ENCODE data around the gene SIRT5. TPM values are rescaled to one million over a fixed set of nuclear protein-coding genes. Genes with fewer than 3 reads are reported as not detected.

The SIRT5 gene
- total RNA-seq, 1 donor from 2014 or later = 21.2 TPM

GRCh38 chr6:13553646-13554045 lies 20.8 kb upstream of the SIRT5 start:
- no peak for DNase-seq (ENCODE audit: low spot score)

DNA sequence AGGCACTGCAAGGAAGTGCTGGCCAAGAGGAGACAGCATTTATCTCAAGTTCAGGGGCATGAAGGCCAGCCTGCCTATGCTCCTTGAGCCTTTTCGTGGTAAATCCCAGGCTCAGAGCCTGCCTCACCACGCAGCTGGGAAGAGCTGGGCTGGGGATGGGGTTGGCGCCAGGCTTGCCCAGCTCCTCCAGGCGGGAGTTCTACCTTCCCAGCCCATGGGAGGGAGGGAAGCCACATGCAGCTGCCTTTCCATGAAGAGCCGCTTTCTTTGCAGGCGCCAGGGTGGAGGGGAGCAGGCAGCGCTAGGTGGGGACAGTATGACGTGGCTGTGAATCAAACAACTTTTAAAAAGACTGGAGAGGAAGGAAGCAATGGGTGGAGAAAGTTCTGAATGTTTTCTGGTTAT lies 19.5 kb upstream of the SIRT5 start:
- DNase-seq (ENCODE audit: low spot score) = peak; percentile 66

DNA sequence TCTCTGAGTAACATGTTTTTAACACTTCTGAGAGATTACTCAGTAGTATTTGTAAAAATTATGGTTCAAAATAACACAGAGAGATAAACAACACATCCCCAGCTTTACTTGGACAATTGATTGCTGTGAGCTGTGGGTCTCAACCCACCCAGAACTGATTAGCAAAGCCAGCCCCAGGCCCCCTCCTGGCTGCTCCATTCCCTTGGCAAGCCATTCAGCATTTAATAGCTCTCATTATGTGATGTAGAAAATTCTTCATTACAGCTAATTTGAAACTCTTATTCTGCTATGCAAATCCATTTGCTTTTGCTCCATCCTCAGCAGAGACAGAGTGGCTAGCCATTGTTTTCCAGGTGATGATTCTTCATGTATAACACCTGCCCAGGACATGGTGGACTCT lies 16.6 kb upstream of the SIRT5 start:
- no peak for DNase-seq (ENCODE audit: low spot score)

DNA sequence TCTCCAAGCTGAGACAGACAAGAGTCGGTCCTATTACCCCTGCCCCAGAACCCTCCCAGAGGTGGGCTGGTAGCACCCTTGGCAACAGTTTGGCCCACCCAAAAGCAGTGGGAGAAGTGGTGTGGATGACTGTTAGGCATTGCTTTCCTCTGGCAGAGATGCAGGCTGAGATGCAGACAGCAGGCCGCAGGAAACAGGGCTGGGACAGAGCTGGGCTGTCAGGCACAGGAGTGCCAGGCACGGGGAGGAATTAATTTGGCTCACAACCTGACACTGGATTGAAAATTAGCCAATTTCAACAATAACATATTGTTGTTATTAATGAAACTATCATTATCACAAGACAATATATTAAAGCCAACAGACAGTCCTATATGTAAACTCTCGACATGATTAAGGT lies 15.7 kb upstream of the SIRT5 start:
- DNase-seq (ENCODE audit: low spot score) = no peak

DNA sequence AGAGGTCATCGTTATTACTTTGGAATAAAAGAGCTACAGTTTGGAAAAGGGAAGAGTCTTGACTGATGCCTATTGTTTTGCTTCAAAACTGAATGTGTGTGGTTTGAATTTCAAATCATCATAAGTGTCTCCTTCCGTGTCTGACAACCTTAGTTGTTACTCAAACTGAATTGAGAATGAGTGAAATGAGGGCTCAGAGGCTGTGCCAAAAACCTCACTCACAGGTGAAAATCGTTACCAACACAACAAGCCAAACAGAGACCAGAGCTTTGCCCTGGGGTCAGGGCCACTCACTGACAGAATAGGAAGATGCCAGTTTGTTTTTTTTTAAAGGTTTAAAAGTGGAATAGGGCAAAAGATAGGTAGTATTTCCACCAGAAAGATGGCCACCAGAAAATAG lies 15.2 kb upstream of the SIRT5 start:
- no peak for DNase-seq (ENCODE audit: low spot score)

DNA sequence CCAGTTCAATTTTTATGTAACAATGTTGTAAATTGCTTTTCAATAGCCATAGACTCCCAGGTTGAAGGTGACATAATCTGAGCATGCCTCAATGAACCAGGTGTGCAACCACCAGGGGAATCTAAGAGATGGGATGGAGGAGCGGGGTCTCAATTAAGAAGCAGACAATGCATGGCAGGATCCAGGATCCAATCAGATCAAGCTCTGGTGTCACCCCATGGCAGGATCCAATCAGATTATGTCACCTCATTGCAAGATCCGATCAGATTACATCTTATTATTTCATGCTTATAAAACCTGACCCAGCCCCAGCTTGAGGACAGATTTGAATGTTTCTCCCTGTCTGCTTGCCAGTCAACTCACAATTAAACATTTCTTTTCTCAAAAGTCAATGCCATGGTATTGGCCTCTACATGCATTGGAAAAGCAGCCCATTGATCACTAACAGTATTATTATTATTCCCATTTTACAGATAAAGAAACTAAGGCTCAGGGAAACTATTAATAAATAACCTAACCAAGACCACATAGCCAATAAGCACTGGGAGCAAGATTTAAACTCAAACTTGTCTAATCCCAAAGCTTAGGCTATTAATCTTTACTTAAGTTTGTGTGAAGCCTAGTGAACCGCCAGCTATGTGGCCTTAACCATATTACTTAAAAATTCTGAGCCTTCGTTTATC lies 14.3 kb upstream of the SIRT5 start:
- DNase-seq (ENCODE audit: low spot score) = no peak

DNA sequence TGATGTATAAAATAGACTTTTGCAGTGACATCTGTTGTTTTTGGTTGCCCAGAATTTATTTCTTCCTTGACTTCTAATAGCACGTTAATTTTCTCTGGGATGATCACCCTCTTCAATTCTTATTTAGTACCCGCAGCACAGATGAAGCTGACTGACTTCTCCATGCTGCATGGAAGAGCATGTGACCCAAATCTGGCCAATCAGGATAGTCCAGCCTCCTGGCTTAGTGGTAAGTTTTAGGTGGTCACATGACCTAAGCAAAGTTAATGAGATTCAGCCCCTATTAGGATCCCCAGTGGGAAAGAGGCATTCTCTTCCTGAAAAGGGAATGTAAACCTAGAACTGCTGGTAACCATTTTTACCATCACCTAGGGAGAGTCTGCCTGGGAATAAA lies 13.8 kb upstream of the SIRT5 start:
- no peak for DNase-seq (ENCODE audit: low spot score)

DNA sequence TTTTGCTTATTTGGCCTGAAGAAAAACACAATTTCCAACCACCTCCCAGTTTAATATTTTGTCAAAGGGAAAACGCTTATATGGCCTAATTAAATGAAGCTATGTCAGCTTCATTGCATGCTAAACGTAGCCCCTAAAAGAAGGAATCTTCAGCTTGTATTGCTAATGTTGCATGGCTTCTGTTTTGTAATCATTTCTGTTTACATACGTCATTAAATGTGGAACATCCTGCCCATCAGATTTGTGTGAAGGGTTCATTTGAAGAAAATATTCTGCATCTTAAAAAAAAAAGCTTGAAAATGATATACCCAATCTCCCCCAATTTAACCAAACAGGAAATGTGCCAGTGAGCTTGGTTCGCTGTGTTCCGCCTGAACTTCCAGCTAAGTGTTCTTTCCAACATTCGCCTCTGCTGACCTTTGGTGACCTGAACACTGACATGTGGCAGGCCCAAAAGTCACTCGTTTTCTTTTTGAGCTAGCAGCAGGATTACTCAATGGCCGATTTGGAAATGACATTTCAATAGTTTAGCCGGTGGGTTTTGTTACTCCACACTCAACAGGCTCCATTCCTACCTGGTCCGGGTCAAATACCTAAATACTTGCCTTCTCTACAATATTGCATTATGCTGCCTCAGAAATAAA lies 12.7 kb upstream of the SIRT5 start:
- no peak for DNase-seq (ENCODE audit: low spot score)

- DNase-seq (ENCODE audit: low spot score) = no peak
These were observed 11.4 kb upstream of the SIRT5 start for GRCh38 chr6:13563009-13563408.

- no peak for DNase-seq (ENCODE audit: low spot score)
These were observed 8.5 kb upstream of the SIRT5 start for GRCh38 chr6:13565921-13566320.

- DNase-seq (ENCODE audit: low spot score) = no peak
These were observed 7.9 kb upstream of the SIRT5 start for GRCh38 chr6:13566500-13566899.

DNA sequence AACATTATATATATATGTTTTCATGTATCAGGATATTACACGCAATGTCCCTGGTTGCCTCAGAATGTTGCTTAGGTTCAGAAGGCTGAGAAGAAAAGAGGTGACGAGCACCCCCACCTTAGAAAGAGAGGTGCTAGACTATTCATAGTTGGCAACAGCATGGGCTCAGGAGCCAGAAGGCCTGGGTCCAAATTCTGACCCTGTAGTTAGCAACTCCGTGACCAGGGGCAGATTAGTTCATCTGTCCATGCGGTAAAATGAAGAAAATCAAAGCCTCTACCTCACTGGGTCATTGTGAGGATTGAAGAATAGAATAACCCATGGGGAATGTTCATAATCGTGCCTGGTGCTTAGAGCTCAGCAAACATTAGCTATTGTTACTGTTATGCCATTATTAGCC lies 5.4 kb upstream of the SIRT5 start:
- DNase-seq (ENCODE audit: low spot score) = no peak

- no peak for DNase-seq (ENCODE audit: low spot score)
These were observed 2.2 kb upstream of the SIRT5 start for GRCh38 chr6:13572240-13572639.

GRCh38 chr6:13572951-13573654 lies 1.3 kb upstream of the SIRT5 start:
- no peak for DNase-seq (ENCODE audit: low spot score)

DNA sequence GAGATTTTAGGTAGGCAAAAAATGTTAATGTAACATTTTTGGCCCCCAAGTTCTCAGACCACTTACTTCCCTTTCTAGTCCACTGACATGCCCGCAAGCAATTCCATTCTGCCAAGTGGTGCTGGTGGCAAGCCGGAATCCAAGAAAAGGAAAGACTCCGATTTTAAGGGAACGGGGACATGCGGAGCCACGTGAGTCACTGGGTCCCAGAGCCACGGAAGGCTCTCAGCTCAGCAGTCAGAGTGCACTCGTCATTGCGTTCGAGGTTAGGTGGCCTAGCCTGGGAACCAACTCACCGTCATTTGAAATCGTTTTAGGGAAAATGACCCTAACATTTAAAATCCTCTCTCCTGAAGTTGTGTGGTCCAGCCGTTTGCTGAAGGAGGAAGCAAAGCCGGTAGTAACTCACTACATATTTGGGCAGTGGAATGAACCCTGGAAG lies 711 bp upstream of the SIRT5 start:
- DNase-seq (ENCODE audit: low spot score) = peak; percentile 27

GRCh38 chr6:13574149-13574570 lies 241 bp upstream of the SIRT5 start:
- peak; percentile 98 for DNase-seq (ENCODE audit: low spot score)

GRCh38 chr6:13575377-13575775 lies 975 bp downstream of the SIRT5 start:
- no peak for DNase-seq (ENCODE audit: low spot score)

DNA sequence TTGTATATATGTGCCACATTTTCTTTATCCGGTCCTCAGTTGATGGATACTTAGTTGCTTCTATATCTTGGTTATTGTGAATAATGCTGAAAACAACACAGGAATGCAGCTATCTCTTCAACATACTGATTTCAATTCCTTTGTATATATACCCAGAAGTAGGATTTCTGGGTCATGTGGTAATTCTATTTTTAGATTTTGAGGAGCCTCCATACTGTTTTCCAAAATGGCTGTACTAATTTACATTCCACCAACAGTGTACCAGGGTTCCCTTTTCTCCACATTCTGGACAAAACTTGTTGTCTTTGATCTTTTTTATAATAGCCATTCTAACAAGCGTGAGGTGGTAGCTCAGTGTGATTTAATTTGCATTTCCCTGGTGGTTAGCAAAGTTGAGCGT lies 1.6 kb downstream of the SIRT5 start:
- no peak for DNase-seq (ENCODE audit: low spot score)

DNA sequence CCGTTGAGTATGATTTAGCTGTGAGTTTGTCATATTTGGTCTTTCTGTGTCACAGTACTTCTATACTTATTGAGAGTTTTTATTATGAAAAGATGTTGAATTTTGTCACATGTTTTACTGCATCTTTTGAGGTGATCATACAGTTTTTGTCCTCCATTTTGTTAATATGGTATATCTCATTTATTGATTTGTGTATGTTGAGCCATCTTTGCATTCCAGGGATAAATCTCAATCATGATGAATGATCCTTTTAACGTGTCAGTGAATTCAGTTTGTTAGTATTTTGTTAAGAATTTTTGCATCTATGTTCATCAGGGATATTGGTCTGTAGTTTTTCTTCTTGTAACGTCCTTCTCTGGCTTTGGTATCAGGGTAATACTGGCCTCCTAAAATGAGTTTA lies 3.5 kb downstream of the SIRT5 start:
- DNase-seq (ENCODE audit: low spot score) = no peak

DNA sequence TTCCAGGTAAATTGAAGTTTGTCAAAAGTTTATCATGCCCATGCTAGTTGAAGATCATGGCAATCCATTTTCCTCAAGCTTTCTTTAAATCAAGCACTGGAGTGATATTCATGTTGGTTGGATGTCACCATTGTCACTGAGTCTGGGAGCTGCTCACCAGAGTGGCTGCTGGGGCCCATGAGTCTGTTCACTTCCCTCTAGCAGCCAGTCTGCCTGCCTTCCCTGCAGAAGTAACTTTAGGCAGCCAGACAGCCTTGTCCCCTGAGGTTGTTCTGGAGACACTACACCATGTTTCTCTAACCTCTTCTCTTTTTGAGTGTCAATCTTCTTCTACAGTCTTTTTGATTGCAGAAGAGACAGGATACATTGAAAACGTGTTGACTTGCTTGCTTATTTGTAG lies 5.5 kb downstream of the SIRT5 start:
- no peak for DNase-seq (ENCODE audit: low spot score)

DNA sequence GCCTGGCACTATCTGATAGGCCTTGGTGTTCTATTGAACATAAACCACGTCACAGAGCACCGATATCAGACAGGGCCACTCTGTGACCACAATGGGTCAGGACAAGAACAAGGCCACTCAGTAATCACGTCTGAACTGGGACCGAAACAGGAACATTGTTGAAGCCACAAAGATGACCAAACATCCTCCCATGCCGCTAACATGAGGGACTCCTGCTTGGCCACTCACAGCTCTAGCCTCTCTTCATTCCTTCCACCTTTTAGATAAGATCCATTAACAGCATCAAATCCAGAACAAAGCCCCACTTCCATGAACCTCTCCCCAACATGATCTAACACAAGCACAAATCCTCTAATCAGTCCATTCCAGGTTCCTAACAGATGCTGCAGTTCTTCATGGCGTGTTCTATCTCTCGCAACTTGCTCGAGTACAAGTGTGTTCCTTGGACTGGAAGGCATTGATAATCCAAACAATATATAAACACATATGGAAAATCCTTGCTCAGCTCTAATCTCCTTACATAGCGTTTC lies 7.4 kb downstream of the SIRT5 start:
- no peak for DNase-seq (ENCODE audit: low spot score)

All from umbilical cord (tissue), 2 donors.